Neutrophil (primary cell): ENCODE data around the gene MEGF6.
A peak's percentile ranks its signal among the peaks of the same experiment; 100 is the strongest.

Source experiments
- H3K27ac ChIP-seq: fragments of 200-600 bp; sonication (generic); 2 replicates; pipeline ENCODE4 v1.5.1; 2016; ENCODE audit warnings: mild to moderate bottlenecking, moderate library complexity
- H3K27me3 ChIP-seq: fragments of 200-600 bp; sonication (generic); 2 replicates; pipeline ENCODE4 v1.6.0; 2016; ENCODE audit warnings: mild to moderate bottlenecking
- H3K36me3 ChIP-seq: fragments of 200-600 bp; sonication (generic); 2 replicates; pipeline ENCODE4 v1.5.1; 2017
- H3K4me1 ChIP-seq, 2 experiments: fragments of 200-600 bp in 1 of 2; sonication (generic) in 1 of 2; 1 replicate in 1 of 2; 2 replicates in 1 of 2; pipeline versions ENCODE4 v1.5.1 to v1.6.1; 2013 to 2016; ENCODE audit warnings: low read depth in 1 of 2, low read length in 1 of 2, mild to moderate bottlenecking in 1 of 2, moderate library complexity in 1 of 2; ENCODE audit not compliant: control insufficient read depth in 1 of 2, insufficient read depth in 1 of 2
- H3K4me3 ChIP-seq, 2 experiments: fragments of 200-600 bp in 1 of 2; sonication (generic) in 1 of 2; 1 replicate in 1 of 2; 2 replicates in 1 of 2; pipeline ENCODE4 v1.5.1; 2013 to 2016; ENCODE audit warnings: low read depth in 1 of 2, low read length in 1 of 2, mild to moderate bottlenecking in 1 of 2, moderate library complexity in 1 of 2
- H3K9me3 ChIP-seq: fragments of 200-600 bp; sonication (generic); 2 replicates; pipeline ENCODE4 v1.5.1; 2016
- TF ChIP-seq, protein P1 (sequence below): fragments of 200-600 bp; sonication (generic); IDR thresholded peaks from 2 replicates; pipeline ENCODE4 v1.5.1; 2016; ENCODE audit warnings: antibody characterized with exemption

MEGF6 gene

DNA sequence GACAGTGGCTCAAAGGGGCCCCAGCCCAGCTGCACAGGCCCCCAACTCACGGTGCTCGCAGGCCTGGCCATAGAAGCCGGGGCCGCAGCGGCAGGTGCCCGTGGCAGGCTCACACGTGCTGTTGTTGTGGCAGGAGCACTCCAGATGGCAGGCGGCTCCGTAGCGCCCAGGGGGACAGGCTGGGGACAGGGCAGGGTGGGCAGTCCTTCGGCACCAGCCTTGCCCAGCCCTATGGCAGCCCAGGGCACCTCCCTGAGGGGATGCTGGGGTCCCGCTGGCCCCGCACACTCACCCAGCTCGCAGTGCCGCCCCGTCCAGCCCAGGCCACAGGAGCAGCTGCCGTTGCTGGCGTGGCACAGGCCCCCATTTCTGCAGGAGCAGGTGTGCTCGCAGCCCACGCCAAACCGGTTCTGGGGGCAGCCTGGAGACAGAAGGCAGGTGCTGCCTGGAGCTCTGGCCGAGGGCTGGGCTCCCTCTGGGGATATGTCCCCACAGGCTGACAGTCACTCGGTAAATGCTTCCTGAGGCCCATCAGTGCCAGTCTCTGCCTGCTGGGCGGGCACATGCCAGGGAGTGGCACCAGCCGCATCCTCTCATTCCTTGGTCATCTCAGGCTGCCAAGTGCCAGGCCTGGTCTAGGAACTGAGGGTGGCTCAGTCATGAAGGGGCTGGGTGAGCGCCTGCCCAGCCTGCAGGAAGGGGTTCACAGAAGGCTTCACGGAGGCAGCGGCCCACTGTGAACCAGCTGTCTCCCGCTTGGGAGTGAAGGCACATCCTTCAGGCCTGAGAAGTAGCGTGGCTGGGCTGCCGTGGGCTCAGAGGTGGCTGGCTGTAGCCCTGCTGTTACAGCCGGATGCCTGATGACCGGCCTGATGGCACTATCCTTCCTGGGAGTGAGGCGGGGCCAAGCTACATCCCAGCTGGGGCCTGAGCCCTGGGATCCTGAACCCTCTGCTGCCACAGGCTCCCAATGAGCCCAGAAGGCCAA lies 116.7 kb downstream of the MEGF6 start:
- H3K9me3 ChIP-seq, result no peaks in the 10 kb centered on the region
- H3K36me3 ChIP-seq, result peaks cover 92% of the 10 kb centered on the region
- no peak overlapping the region for H3K4me3 ChIP-seq
- no peaks in the 10 kb centered on the region for H3K27me3 ChIP-seq
- no peak overlapping the region for H3K27ac ChIP-seq
- H3K4me1 ChIP-seq, result peaks cover 3 to 6% of the 10 kb centered on the region in 2 experiments
- TF ChIP-seq, protein P1, sequence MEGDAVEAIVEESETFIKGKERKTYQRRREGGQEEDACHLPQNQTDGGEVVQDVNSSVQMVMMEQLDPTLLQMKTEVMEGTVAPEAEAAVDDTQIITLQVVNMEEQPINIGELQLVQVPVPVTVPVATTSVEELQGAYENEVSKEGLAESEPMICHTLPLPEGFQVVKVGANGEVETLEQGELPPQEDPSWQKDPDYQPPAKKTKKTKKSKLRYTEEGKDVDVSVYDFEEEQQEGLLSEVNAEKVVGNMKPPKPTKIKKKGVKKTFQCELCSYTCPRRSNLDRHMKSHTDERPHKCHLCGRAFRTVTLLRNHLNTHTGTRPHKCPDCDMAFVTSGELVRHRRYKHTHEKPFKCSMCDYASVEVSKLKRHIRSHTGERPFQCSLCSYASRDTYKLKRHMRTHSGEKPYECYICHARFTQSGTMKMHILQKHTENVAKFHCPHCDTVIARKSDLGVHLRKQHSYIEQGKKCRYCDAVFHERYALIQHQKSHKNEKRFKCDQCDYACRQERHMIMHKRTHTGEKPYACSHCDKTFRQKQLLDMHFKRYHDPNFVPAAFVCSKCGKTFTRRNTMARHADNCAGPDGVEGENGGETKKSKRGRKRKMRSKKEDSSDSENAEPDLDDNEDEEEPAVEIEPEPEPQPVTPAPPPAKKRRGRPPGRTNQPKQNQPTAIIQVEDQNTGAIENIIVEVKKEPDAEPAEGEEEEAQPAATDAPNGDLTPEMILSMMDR, result no peak

DNA sequence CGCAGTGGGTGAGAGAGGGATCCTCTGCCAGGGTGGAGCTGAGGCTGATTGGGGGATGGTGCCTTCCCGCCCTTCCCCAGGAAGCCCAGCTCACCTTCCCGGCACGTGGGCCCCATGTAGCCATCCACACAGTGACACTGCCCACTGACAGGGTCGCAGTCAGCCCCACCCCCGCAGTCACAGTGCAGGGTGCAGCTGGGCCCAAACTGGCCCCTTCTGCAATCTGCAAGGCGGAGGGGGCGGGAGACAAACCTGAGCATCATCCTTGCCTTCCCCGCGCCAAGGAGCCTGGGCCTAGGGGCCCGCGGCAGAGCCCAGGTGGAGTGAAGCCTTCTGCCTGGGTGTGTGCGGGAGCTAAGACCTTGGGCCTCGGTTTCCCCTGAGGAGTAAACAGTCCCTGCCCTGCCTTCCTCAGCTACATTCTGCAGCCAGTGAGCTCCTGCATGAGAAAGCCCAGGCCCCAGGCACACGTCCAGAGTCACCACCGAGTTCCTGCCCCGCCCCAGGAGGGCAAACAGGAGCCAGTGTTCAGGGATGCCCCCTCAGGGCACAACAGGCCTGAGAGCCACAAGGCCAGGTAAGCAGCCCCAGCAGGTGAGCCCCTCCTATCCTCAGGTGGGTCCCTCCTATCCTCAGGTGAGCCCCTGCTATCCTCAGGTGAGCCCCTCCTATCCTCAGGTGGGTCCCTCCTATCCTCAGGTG lies 118.6 kb downstream of the MEGF6 start:
- Histone ChIP-seq H3K27ac (no peak overlapping the region), H3K4me3 (no peak overlapping the region), H3K9me3 (no peaks in the 10 kb centered on the region), H3K27me3 (no peaks in the 10 kb centered on the region), H3K36me3 (peaks cover 80% of the 10 kb centered on the region), H3K4me1 (peaks cover 3 to 6% of the 10 kb centered on the region in 2 experiments)
- TF ChIP-seq, protein P1, result no peak

DNA sequence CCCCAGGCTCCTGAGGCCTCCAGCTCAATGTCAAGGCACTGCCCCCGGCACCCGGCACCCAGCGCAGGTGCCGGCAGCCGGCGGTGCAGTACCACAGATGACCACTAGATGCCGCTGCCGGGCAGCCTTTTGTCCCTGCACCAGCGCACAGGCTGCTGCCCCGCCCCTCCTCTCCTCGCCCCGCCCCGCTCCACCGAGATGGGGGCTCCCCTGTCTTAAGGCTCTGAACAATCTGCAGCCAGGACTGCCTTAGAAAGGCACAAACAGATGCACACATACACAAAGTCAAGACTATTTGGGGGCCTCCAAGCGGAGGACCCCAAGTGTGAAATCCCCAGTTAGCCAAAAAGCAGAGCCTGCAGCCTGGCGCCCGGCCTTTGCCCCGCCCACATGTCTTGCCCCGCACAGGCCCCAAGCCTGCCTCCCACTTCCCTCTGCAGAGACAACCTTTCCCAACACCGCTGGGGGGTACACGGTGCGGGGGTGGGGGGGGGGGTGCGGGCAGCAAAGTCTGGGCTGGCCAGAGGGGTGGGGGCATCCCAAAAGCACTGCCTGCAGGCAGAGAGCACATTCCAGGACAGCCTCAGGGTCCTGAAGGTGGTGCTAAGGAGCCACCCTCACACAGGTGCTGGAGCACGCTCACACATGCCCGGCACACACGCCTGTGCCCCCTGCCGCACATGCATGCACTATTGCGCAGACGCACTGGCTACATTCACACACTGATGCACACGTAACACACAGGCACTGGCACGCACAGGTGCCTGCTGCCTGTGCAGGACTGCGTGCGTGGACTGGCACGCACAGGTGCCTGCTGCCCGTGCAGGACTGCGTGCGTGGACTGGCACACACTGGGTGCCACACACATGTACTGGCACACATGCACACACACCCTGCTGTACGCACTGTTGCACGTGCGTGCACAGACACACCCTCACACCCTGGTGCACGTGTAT lies 119.7 kb downstream of the MEGF6 start:
- TF ChIP-seq, protein P1, result peak; percentile 96
- Histone ChIP-seq H3K4me3 (no peak overlapping the region), H3K27me3 (no peaks in the 10 kb centered on the region)

DNA sequence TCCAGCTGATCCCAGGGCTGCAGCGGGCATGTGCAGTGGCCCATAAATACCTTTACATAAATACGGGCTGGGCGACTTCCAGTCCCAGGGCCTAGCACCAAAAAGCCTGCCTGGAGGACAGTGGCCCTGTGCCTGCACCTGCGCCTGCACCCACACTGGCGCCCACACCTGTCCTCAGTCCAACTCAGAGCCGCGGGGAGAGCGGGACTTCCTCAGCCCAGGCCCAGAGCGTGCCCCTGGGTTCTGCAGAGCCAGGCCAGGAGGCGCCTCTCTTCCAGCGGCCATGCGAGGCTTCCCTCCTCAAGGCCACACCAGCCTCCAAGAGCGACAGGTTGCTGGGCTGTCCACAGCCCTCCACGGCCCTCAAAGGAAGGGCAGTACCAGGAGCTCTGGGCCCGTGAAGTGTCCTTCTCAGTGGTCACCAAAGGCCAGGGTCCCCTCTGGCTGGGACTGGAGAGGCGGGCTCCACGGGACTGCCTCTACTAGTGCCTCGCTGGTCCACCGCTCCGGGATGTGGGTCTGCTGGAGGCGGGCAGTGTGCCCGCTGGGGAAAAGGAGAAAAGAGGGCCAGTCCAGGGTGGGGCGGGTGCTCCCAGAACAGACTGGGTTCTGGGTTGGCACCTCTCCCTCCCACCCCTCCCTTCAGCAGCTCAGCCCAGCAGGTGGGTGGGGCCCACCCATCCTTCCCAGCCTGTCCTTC lies 121.1 kb downstream of the MEGF6 start:
- H3K4me1 ChIP-seq, result peaks cover 3 to 6% of the 10 kb centered on the region in 2 experiments
- no peak overlapping the region for H3K4me3 ChIP-seq
- H3K36me3 ChIP-seq, result peaks cover 55% of the 10 kb centered on the region
- no peak overlapping the region for H3K27ac ChIP-seq
- TF ChIP-seq, protein P1, result no peak
- H3K9me3 ChIP-seq, result no peaks in the 10 kb centered on the region
- H3K27me3 ChIP-seq, result no peaks in the 10 kb centered on the region

More for the DNA sequence above, 119.7 kb downstream of the MEGF6 start:
- Histone ChIP-seq H3K9me3 (no peaks in the 10 kb centered on the region), H3K36me3 (peaks cover 69% of the 10 kb centered on the region), H3K27ac (no peak overlapping the region), H3K4me1 (peaks cover 3 to 6% of the 10 kb centered on the region in 2 experiments)
